H1 (cell line): ENCODE results near the gene TMEM138. TPM values are rescaled to one million over a fixed set of nuclear protein-coding genes. Genes with fewer than 3 reads are reported as not detected.
A peak's percentile ranks its signal among the peaks of the same experiment; 100 is the strongest.

ENCODE experiments used
- CTCF ChIA-PET: fragments of 300-600 bp; sonication (Branson Sonifier 250); formaldehyde crosslinking; loops from one replicate; lab custom pipeline; 2021; ENCODE audit not compliant: partially characterized antibody; lab: Charles Lee
- POLR2A ChIA-PET: fragments of 300-600 bp; sonication (Branson Sonifier 250); formaldehyde crosslinking; loops from one replicate; lab custom pipeline; 2021; ENCODE audit warnings: inconsistent platforms; ENCODE audit not compliant: partially characterized antibody; lab: Charles Lee
- DNase-seq, 2 experiments: peaks; one replicate each; pipeline versions ENCODE4 v3.0.0 to v3.0.0-alpha.2; 2010 to 2022; ENCODE audit warnings: low spot score in 2 of 2, low read depth in 1 of 2, mixed read lengths in 1 of 2
- FAIRE-seq: peaks from 2 replicates; lab custom pipeline; 2011; peaks lifted over from hg19 to GRCh38; lab: Jason Lieb, UNC
- H2AFZ ChIP-seq: 2 replicates; pipeline ENCODE4 v1.8.1; 2012; ENCODE audit warnings: low read length, inconsistent platforms
- H2AK5ac ChIP-seq: 2 replicates; pipeline ENCODE4 v1.6.1; 2013; ENCODE audit warnings: low read depth, low read length
- H2BK120ac ChIP-seq: replicated peaks from 2 replicates; pipeline ENCODE3; 2013; ENCODE audit warnings: low read depth, low read length, inconsistent platforms
- H2BK12ac ChIP-seq: 2 replicates; pipeline ENCODE4 v1.6.1; 2013; ENCODE audit warnings: low read depth, low read length
- H2BK15ac ChIP-seq: 2 replicates; pipeline ENCODE4 v1.6.1; 2013; ENCODE audit warnings: low read length
- H2BK20ac ChIP-seq: 2 replicates; pipeline ENCODE4 v1.6.1; 2013; ENCODE audit warnings: low read length
- H2BK5ac ChIP-seq: 2 replicates; pipeline ENCODE4 v1.6.1; 2013; ENCODE audit warnings: low read depth, low read length
- H3K14ac ChIP-seq: 2 replicates; pipeline ENCODE4 v1.6.1; 2013; ENCODE audit warnings: inconsistent platforms; ENCODE audit not compliant: insufficient read length
- H3K18ac ChIP-seq: 2 replicates; pipeline ENCODE4 v1.6.1; 2013; ENCODE audit warnings: low read length; ENCODE audit errors: extremely low read depth
- H3K23ac ChIP-seq: 2 replicates; pipeline ENCODE4 v1.6.1; 2013; ENCODE audit warnings: inconsistent platforms; ENCODE audit not compliant: insufficient read length
- H3K23me2 ChIP-seq: 2 replicates; pipeline ENCODE4 v1.6.1; 2013; ENCODE audit warnings: low read depth, low read length
- H3K27ac ChIP-seq: 2 replicates; pipeline ENCODE4 v1.6.1; 2011; ENCODE audit warnings: low read depth, low read length, inconsistent platforms
- H3K27me3 ChIP-seq, 4 experiments: replicated peaks in 1 of 4; 1 replicate in 1 of 4; 2 replicates in 3 of 4; pipeline versions ENCODE4 v1.6.1 to v1.8.1; 2011 to 2013; ENCODE audit warnings: low read length in 3 of 4, mild to moderate bottlenecking in 3 of 4, inconsistent platforms in 2 of 4, mixed read lengths in 2 of 4, moderate library complexity in 1 of 4; ENCODE audit not compliant: control insufficient read depth in 3 of 4, insufficient read depth in 3 of 4; ENCODE audit errors: extremely low read depth in 1 of 4
- H3K36me3 ChIP-seq, 4 experiments: 2 replicates each; pipeline versions ENCODE4 v1.6.1 to v1.8.1; 2011 to 2013; ENCODE audit warnings: mild to moderate bottlenecking in 4 of 4, low read length in 3 of 4, moderate library complexity in 2 of 4, control low read depth in 1 of 4, inconsistent platforms in 1 of 4; ENCODE audit not compliant: insufficient read depth in 4 of 4, control insufficient read depth in 2 of 4
- H3K4ac ChIP-seq: replicated peaks from 2 replicates; pipeline ENCODE3; 2013; ENCODE audit warnings: low read length, low read depth, mixed read lengths, inconsistent platforms; ENCODE audit not compliant: insufficient read length
- H3K4me1 ChIP-seq, 4 experiments: replicated peaks in 1 of 4; 1 replicate in 1 of 4; 2 replicates in 3 of 4; pipeline versions ENCODE4 v1.6.1 to v1.8.1; 2011 to 2013; ENCODE audit warnings: low read length in 3 of 4, inconsistent platforms in 2 of 4, mixed read lengths in 1 of 4; ENCODE audit not compliant: insufficient read depth in 4 of 4, control insufficient read depth in 3 of 4
- H3K4me2 ChIP-seq, 2 experiments: 2 replicates each; pipeline versions ENCODE4 v1.6.1 to v1.8.1; 2011 to 2013; ENCODE audit warnings: low read depth in 2 of 2, low read length in 2 of 2, control low read depth in 1 of 2, inconsistent platforms in 1 of 2, mild to moderate bottlenecking in 1 of 2; ENCODE audit not compliant: insufficient read depth in 1 of 2
- H3K4me3 ChIP-seq, 4 experiments: fragments of 200-600, 300-600 bp in 1 of 4; sonication (generic), shearing (Covaris generic), sonication (Bioruptor Twin) in 1 of 4; 2 replicates each; pipeline versions ENCODE4 v1.5.1 to v1.8.1; 2011 to 2016; ENCODE audit warnings: low read length in 4 of 4, low read depth in 3 of 4, control low read depth in 2 of 4, inconsistent platforms in 2 of 4, mild to moderate bottlenecking in 2 of 4, mixed read lengths in 1 of 4, moderate library complexity in 1 of 4; ENCODE audit not compliant: insufficient read depth in 2 of 4; ENCODE audit errors: extremely low read depth in 1 of 4
- H3K56ac ChIP-seq: replicated peaks from 2 replicates; pipeline ENCODE3; 2013; ENCODE audit warnings: low read depth, mild to moderate bottlenecking, mixed read lengths, low read length, inconsistent platforms; ENCODE audit not compliant: insufficient read length
- H3K79me1 ChIP-seq: 2 replicates; pipeline ENCODE4 v1.6.1; 2013; ENCODE audit warnings: low read depth, low read length, control low read depth
- H3K79me2 ChIP-seq, 2 experiments: 2 replicates each; pipeline versions ENCODE4 v1.6.1 to v1.8.1; 2012 to 2013; ENCODE audit warnings: low read length in 2 of 2, mild to moderate bottlenecking in 2 of 2, inconsistent platforms in 1 of 2; ENCODE audit not compliant: insufficient read depth in 2 of 2, control insufficient read depth in 1 of 2
- H3K9ac ChIP-seq, 4 experiments: replicated peaks in 1 of 4; 1 replicate in 1 of 4; 2 replicates in 3 of 4; pipeline versions ENCODE4 v1.6.1 to v1.8.1; 2011 to 2013; ENCODE audit warnings: low read depth in 3 of 4, low read length in 3 of 4, control low read depth in 2 of 4, mild to moderate bottlenecking in 2 of 4, moderate library complexity in 2 of 4, inconsistent platforms in 1 of 4; ENCODE audit errors: extremely low read depth in 1 of 4
- H3K9me3 ChIP-seq, 2 experiments: 2 replicates each; pipeline versions ENCODE4 v1.6.1 to v1.8.1; 2012 to 2013; ENCODE audit warnings: mild to moderate bottlenecking in 2 of 2, moderate library complexity in 2 of 2, control low read depth in 1 of 2, inconsistent platforms in 1 of 2, low read depth in 1 of 2, low read length in 1 of 2, mixed read lengths in 1 of 2; ENCODE audit not compliant: insufficient read depth in 2 of 2
- H4K20me1 ChIP-seq, 2 experiments: replicated peaks in 1 of 2; 2 replicates each; pipeline versions ENCODE3 to v1.8.1; 2011 to 2013; ENCODE audit warnings: inconsistent platforms in 2 of 2, low read length in 2 of 2, mild to moderate bottlenecking in 1 of 2; ENCODE audit not compliant: insufficient read depth in 2 of 2, control insufficient read depth in 1 of 2
- H4K5ac ChIP-seq: 2 replicates; pipeline ENCODE4 v1.6.1; 2013; ENCODE audit warnings: low read length, low read depth, mixed read lengths, inconsistent platforms; ENCODE audit not compliant: insufficient read length
- H4K8ac ChIP-seq: 2 replicates; pipeline ENCODE4 v1.8.0; 2013; ENCODE audit warnings: mild to moderate bottlenecking, moderate library complexity, low read length, inconsistent platforms; ENCODE audit not compliant: insufficient read depth; ENCODE audit errors: extremely low read depth
- H4K91ac ChIP-seq: replicated peaks from 2 replicates; pipeline ENCODE3; 2013; ENCODE audit warnings: low read length, mixed read lengths, inconsistent platforms; ENCODE audit not compliant: insufficient read length
- BCL11A ChIP-seq, 2 experiments: IDR thresholded peaks; one replicate each; pipeline ENCODE4 v1.6.1; 2011; ENCODE audit warnings: low read depth in 2 of 2, low read length in 2 of 2, mild to moderate bottlenecking in 2 of 2
- CTBP2 ChIP-seq: IDR thresholded peaks from 2 replicates; pipeline ENCODE4 v1.7.0; 2011; ENCODE audit warnings: borderline replicate concordance, mild to moderate bottlenecking, moderate library complexity, mixed read lengths, low read length; ENCODE audit not compliant: insufficient read depth, insufficient read length
- CTCF ChIP-seq, 3 experiments: IDR thresholded peaks; 1 replicate in 2 of 3; 2 replicates in 1 of 3; pipeline versions ENCODE4 v1.5.1 to v1.6.1; 2011; ENCODE audit warnings: low read length in 3 of 3, mild to moderate bottlenecking in 3 of 3, inconsistent platforms in 2 of 3, low read depth in 1 of 3, moderate library complexity in 1 of 3; ENCODE audit not compliant: insufficient read depth in 1 of 3; ENCODE audit errors: control extremely low read depth in 1 of 3
- NRF1 ChIP-seq: IDR thresholded peaks from 2 replicates; pipeline ENCODE4 v1.6.1; 2011; ENCODE audit warnings: mild to moderate bottlenecking, low read depth, low read length, improper control_type of control experiment
- POLR2A ChIP-seq, 2 experiments: IDR thresholded peaks; 1 replicate in 1 of 2; 2 replicates in 1 of 2; pipeline ENCODE4 v1.6.1; 2011; ENCODE audit warnings: low read depth in 2 of 2, low read length in 2 of 2, mild to moderate bottlenecking in 2 of 2; ENCODE audit errors: control extremely low read depth in 1 of 2
- RNF2 ChIP-seq: fragments of 200-900, 300-1000 bp; sonication (generic); IDR thresholded peaks from 2 replicates; pipeline ENCODE4 v1.7.1; 2016; ENCODE audit warnings: borderline replicate concordance, low read depth, mild to moderate bottlenecking, antibody characterized with exemption, low read length; ENCODE audit not compliant: poor library complexity, severe bottlenecking; ENCODE audit errors: missing control alignments
- SP1 ChIP-seq: IDR thresholded peaks from 2 replicates; pipeline ENCODE4 v1.6.1; 2011; ENCODE audit warnings: low read depth, low read length
- TEAD4 ChIP-seq: IDR thresholded peaks from 2 replicates; pipeline ENCODE4 v1.6.1; 2012; ENCODE audit warnings: low read depth, low read length, inconsistent platforms, mixed read lengths
- WGBS, 2 experiments: shearing (Covaris generic) in 1 of 2; methylation state at CpG; one replicate each; pipeline versions ENCODE4 v1.1.6 to v1.1.7; 2013 to 2015; ENCODE audit warnings: low lambda C conversion rate in 2 of 2, mixed read lengths in 2 of 2, inconsistent platforms in 1 of 2, low coverage in 1 of 2, missing lambda C conversion rate in 1 of 2; ENCODE audit not compliant: insufficient replicate concordance in 2 of 2, insufficient coverage in 1 of 2, insufficient read length in 1 of 2; ENCODE audit errors: extremely low coverage in 1 of 2, missing lambda C conversion rate in 1 of 2; 5-methylcytosine and 5-hydroxymethylcytosine counted together
- polyA plus RNA-seq, 7 experiments: library from polyadenylated mRNA; depleted of rRNA in 3 of 7; stranded (reverse) in 5 of 7; unstranded in 2 of 7; fragments of >200 nt in 5 of 7; fragments of 200-250 nt in 2 of 7; gene quantifications; 1 replicate in 5 of 7; 2 replicates in 1 of 7; 4 replicates in 1 of 7; pipeline versions ENCODE4 v1.2.1 to v1.2.3, GENCODE V29; 2011 to 2013; ENCODE audit warnings: missing spikeins in 2 of 7, mixed read lengths in 2 of 7
- total RNA-seq: library from RNA; stranded (reverse); fragmentation: NEBNext Ultra II Directional; extraction: Animal tissue kit (Norgen Biotek cat#: 25700); gene quantifications from 2 replicates; pipeline ENCODE4 v1.2.1, GENCODE V29; 2021
- TF ChIP-seq, protein P1 (sequence below): IDR thresholded peaks from 2 replicates; pipeline ENCODE4 v1.6.1; 2011; ENCODE audit warnings: low read length, improper control_type of control experiment

TMEM138 gene
- total and polyA plus RNA-seq, 2 of the 8 experiments (the other 6 are each of a cell fraction or from before 2014, with no cell fraction given), result 32.9 to 59.0 TPM

DNA sequence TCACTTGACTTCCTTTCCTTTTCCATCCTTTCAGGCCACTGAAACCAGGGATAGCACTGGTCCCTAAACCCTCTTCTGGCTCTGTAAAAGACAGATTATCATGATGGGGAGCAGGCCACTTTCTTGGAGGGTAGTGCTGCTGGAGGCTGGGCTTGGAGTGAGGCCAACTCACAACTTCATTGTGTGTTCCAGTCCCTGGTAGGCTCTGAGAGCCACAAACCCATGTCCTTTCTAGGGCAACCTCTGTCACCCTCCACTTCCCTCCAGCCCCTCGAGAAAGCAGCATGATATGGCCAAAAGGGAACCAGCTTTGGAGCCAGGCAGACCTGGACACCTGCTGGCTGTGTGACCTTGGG, 26.8 kb upstream of the TMEM138 start:
- Histone ChIP-seq H2BK120ac (no peak overlapping the region), H2BK15ac (peak overlapping the region; percentile 20; the same call in 1 of the 2 replicates), H4K5ac (no peak overlapping the region), H4K91ac (no peak overlapping the region), H2AFZ (no peak overlapping the region), H3K79me1 (peaks cover 6% of the 10 kb centered on the region; the same call in 1 of the 2 replicates), H2BK12ac (peak overlapping the region; percentile 72; the same call in 1 of the 2 replicates), H3K27me3 (no peaks in the 10 kb centered on the region), H2BK20ac (no peak overlapping the region), H3K23me2 (peaks cover 9% of the 10 kb centered on the region; the same call in 1 of the 2 replicates), H3K4me2 (0 out of 4 replicates have a peak overlapping the region, but pooled peaks of 1 of the 2 experiments have one; percentile 23), H3K23ac (no peak overlapping the region), H3K27ac (no peak overlapping the region), H3K4me3 (no peak overlapping the region), H3K14ac (no peak overlapping the region), H3K4ac (no peak overlapping the region), H2AK5ac (no peak overlapping the region), H3K56ac (no peak overlapping the region), H3K4me1 (peaks cover 5 to 14% (median 9%) of the 10 kb centered on the region in 4 experiments), H4K8ac (0 out of 2 replicates have a peak overlapping the region, but pooled peaks have one; percentile 7), H3K36me3 (peaks cover 0 to 8% (median 2%) of the 10 kb centered on the region in 4 experiments; a peak in 2 of 8 replicates), H3K9ac (no peak overlapping the region), H4K20me1 (peaks cover 0 to 3% of the 10 kb centered on the region in 2 experiments), H3K18ac (no peak overlapping the region), H3K79me2 (peaks cover 18 to 30% of the 10 kb centered on the region in 2 experiments), H3K9me3 (no peaks in the 10 kb centered on the region), H2BK5ac (0 out of 2 replicates have a peak overlapping the region, but pooled peaks have one; percentile 32)
- DNase-seq (no peak), FAIRE-seq (no peak)
- CTCF ChIA-PET, result interaction anchor here (0.9 to 10.1 kb wide), 19 partner anchors 11 to 303 kb away, joined by 3 to 290 read pairs (median 5); partner anchors contain the start of genes CYB561A3, TMEM138 and TMEM216
- POLR2A ChIA-PET, result interaction anchor here (1.2 to 39.7 kb wide), 7 partner anchors 12 to 75 kb away, joined by 3 to 1106 read pairs (median 7); partner anchors contain the start of genes CYB561A3, TMEM138 and TMEM216
- 77% methylated on average over 1 of the region's 1 CpG; no CpG with 5 or more reads in 1 of the 2 experiments for WGBS, 2 experiments
- TF ChIP-seq BCL11A (IDR thresholded peaks at IDR 0.05; ENCODE audit: low read depth in 2 of 2, low read length in 2 of 2) (no peak), SP1 (no peak), NRF1 (no peak), TEAD4 (no peak), RNF2 (no peak), CTCF (IDR thresholded peaks at IDR 0.05; ENCODE audit: control extremely low read depth in 1 of 3, insufficient read depth in 1 of 3, low read depth in 1 of 3, low read length in 3 of 3) (no peak), POLR2A (IDR thresholded peaks at IDR 0.05; ENCODE audit: control extremely low read depth in 1 of 2, low read depth in 2 of 2, low read length in 2 of 2) (no peak), CTBP2 (no peak)
- TF ChIP-seq, protein P1, sequence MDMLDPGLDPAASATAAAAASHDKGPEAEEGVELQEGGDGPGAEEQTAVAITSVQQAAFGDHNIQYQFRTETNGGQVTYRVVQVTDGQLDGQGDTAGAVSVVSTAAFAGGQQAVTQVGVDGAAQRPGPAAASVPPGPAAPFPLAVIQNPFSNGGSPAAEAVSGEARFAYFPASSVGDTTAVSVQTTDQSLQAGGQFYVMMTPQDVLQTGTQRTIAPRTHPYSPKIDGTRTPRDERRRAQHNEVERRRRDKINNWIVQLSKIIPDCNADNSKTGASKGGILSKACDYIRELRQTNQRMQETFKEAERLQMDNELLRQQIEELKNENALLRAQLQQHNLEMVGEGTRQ, result no peak
